K562 (cell line): ENCODE measurements around the gene ZCCHC24.

Experiments
- CHD1 ChIP-seq: fragments of 200-600 bp; sonication (generic); IDR thresholded peaks from one replicate; pipeline ENCODE4 v1.6.1; 2012; ENCODE audit warnings: mild to moderate bottlenecking, moderate library complexity, low read length, inconsistent platforms
- ESRRB ChIP-seq: fragments of 250-450 bp; sonication (Bioruptor Pico); IDR thresholded peaks from 2 replicates; pipeline ENCODE4 v1.5.0; 2020; ENCODE audit warnings: mild to moderate bottlenecking, moderate library complexity, borderline replicate concordance
- HDAC2 ChIP-seq: fragments of 450-650 bp; IDR thresholded peaks from 2 replicates; pipeline ENCODE4 v1.6.1; 2016; ENCODE audit warnings: mild to moderate bottlenecking
- KLF1 ChIP-seq: fragments of 450-650 bp; IDR thresholded peaks from 2 replicates; pipeline ENCODE4 v1.6.1; 2016; ENCODE audit warnings: missing genetic modification characterization, missing compliant biosample characterization
- POLR2A ChIP-seq: fragments of 450-650 bp; conservative IDR thresholded peaks from 2 replicates; pipeline ENCODE4 v1.6.1; 2016
- SP1 ChIP-seq: sonication (generic); formaldehyde crosslinking; IDR thresholded peaks from 2 replicates; pipeline ENCODE4 v1.8.1; 2022; ENCODE audit warnings: mild to moderate bottlenecking, missing genetic modification reagents
- ZNF324 ChIP-seq: fragments of 250-450 bp; sonication (Bioruptor Pico); IDR thresholded peaks from 2 replicates; pipeline ENCODE4 v1.4.0; 2020; ENCODE audit warnings: mild to moderate bottlenecking
- TF ChIP-seq, protein P1 (sequence below), 3 experiments: IDR thresholded peaks in 2 of 3; conservative IDR thresholded peaks in 1 of 3; 2 replicates each; pipeline ENCODE4 v1.5.1; 2011 to 2012; ENCODE audit warnings: low read length in 3 of 3, mild to moderate bottlenecking in 3 of 3, control low read depth in 2 of 3, improper control_type of control experiment in 1 of 3, inconsistent platforms in 1 of 3, low read depth in 1 of 3, mixed read lengths in 1 of 3, moderate library complexity in 1 of 3; ENCODE audit not compliant: insufficient read depth in 2 of 3
- TF ChIP-seq, protein P2 (sequence below): fragments of 250-450 bp; sonication (Bioruptor Pico); IDR thresholded peaks from 2 replicates; pipeline ENCODE4 v1.8.0; 2021; ENCODE audit warnings: moderate library complexity, mild to moderate bottlenecking, inconsistent platforms
- TF ChIP-seq, protein P3 (sequence below), 2 experiments: fragments of 450-650 bp; formaldehyde crosslinking in 1 of 2; IDR thresholded peaks; 2 replicates each; pipeline versions ENCODE4 v1.4.0 to v1.6.1; 2014 to 2020; ENCODE audit warnings: mild to moderate bottlenecking in 2 of 2, borderline replicate concordance in 1 of 2, low read depth in 1 of 2

DNA sequence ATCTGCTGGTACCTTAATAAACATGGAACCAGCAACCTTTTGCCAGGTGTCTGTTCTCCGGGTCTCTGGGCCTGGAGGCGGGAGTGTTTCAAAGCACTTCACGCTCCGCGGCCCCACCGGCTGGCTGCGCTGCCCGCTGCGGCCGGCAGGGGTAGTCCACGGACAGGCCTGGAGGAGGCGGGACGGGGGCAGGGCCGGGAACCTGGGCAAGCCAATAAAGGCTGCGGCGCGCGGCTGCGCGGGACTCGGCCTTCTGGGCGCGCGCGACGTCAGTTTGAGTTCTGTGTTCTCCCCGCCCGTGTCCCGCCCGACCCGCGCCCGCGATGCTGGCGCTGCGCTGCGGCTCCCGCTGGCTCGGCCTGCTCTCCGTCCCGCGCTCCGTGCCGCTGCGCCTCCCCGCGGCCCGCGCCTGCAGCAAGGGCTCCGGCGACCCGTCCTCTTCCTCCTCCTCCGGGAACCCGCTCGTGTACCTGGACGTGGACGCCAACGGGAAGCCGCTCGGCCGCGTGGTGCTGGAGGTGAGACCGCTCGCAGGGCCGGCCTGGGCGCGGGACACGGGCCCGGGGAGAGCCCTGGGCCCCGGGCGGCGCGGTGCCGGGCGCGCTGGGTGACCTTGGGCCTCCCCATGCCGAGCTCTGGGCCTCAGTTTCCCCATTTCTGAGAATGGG is 98.1 kb downstream of the ZCCHC24 start, which contains the start of gene PPIF:
- peak; percentile 86 for TF ChIP-seq SP1 (CRISPR knock-in tag)
- TF ChIP-seq, protein P1, sequence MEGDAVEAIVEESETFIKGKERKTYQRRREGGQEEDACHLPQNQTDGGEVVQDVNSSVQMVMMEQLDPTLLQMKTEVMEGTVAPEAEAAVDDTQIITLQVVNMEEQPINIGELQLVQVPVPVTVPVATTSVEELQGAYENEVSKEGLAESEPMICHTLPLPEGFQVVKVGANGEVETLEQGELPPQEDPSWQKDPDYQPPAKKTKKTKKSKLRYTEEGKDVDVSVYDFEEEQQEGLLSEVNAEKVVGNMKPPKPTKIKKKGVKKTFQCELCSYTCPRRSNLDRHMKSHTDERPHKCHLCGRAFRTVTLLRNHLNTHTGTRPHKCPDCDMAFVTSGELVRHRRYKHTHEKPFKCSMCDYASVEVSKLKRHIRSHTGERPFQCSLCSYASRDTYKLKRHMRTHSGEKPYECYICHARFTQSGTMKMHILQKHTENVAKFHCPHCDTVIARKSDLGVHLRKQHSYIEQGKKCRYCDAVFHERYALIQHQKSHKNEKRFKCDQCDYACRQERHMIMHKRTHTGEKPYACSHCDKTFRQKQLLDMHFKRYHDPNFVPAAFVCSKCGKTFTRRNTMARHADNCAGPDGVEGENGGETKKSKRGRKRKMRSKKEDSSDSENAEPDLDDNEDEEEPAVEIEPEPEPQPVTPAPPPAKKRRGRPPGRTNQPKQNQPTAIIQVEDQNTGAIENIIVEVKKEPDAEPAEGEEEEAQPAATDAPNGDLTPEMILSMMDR (IDR thresholded peaks at IDR 0.05 in 2 of 3, conservative IDR thresholded peaks at IDR 0.05 in 1 of 3; ENCODE audit: insufficient read depth in 2 of 3, low read depth in 1 of 3, low read length in 3 of 3): peak; percentile 92 to 94 (median 94)
- TF ChIP-seq ESRRB (CRISPR knock-in tag): no peak
- TF ChIP-seq POLR2A: peak; percentile 72; the same call in 1 of the 2 replicates
- TF ChIP-seq HDAC2: no peak
- TF ChIP-seq CHD1: peak; percentile 76
- TF ChIP-seq, protein P2, sequence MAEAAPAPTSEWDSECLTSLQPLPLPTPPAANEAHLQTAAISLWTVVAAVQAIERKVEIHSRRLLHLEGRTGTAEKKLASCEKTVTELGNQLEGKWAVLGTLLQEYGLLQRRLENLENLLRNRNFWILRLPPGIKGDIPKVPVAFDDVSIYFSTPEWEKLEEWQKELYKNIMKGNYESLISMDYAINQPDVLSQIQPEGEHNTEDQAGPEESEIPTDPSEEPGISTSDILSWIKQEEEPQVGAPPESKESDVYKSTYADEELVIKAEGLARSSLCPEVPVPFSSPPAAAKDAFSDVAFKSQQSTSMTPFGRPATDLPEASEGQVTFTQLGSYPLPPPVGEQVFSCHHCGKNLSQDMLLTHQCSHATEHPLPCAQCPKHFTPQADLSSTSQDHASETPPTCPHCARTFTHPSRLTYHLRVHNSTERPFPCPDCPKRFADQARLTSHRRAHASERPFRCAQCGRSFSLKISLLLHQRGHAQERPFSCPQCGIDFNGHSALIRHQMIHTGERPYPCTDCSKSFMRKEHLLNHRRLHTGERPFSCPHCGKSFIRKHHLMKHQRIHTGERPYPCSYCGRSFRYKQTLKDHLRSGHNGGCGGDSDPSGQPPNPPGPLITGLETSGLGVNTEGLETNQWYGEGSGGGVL (CRISPR knock-in tag): no peak
- TF ChIP-seq, protein P3, sequence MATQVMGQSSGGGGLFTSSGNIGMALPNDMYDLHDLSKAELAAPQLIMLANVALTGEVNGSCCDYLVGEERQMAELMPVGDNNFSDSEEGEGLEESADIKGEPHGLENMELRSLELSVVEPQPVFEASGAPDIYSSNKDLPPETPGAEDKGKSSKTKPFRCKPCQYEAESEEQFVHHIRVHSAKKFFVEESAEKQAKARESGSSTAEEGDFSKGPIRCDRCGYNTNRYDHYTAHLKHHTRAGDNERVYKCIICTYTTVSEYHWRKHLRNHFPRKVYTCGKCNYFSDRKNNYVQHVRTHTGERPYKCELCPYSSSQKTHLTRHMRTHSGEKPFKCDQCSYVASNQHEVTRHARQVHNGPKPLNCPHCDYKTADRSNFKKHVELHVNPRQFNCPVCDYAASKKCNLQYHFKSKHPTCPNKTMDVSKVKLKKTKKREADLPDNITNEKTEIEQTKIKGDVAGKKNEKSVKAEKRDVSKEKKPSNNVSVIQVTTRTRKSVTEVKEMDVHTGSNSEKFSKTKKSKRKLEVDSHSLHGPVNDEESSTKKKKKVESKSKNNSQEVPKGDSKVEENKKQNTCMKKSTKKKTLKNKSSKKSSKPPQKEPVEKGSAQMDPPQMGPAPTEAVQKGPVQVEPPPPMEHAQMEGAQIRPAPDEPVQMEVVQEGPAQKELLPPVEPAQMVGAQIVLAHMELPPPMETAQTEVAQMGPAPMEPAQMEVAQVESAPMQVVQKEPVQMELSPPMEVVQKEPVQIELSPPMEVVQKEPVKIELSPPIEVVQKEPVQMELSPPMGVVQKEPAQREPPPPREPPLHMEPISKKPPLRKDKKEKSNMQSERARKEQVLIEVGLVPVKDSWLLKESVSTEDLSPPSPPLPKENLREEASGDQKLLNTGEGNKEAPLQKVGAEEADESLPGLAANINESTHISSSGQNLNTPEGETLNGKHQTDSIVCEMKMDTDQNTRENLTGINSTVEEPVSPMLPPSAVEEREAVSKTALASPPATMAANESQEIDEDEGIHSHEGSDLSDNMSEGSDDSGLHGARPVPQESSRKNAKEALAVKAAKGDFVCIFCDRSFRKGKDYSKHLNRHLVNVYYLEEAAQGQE (IDR thresholded peaks at IDR 0.05; ENCODE audit: borderline replicate concordance): peak; percentile 44; the same call in 1 of the 2 replicates
- TF ChIP-seq, protein P3 (CRISPR knock-in tag; IDR thresholded peaks at IDR 0.05; ENCODE audit: low read depth): no peak
- no peak for TF ChIP-seq ZNF324 (CRISPR knock-in tag)
- no peak for TF ChIP-seq KLF1 (tag)
